PFSK-1 (cell line): ENCODE results near the gene ECM1.

Experiments used
- POLR2AphosphoS5 ChIP-seq: IDR thresholded peaks from 2 replicates; pipeline ENCODE4 v1.6.1; 2012; ENCODE audit warnings: low read depth, mild to moderate bottlenecking, control low read depth, low read length, moderate library complexity
- SIN3A ChIP-seq: IDR thresholded peaks from 2 replicates; pipeline ENCODE4 v1.6.1; 2012; ENCODE audit warnings: mild to moderate bottlenecking, low read length, moderate library complexity, borderline replicate concordance; ENCODE audit not compliant: insufficient read depth
- TAF1 ChIP-seq: IDR thresholded peaks from 2 replicates; pipeline ENCODE4 v1.6.1; 2012; ENCODE audit warnings: low read length, control low read depth, borderline replicate concordance; ENCODE audit not compliant: insufficient read depth
- TF ChIP-seq, protein P1 (sequence below), 2 experiments: IDR thresholded peaks; 2 replicates each; pipeline versions ENCODE4 v1.6.1 to v1.8.0; 2011 to 2012; ENCODE audit warnings: low read depth in 2 of 2, low read length in 2 of 2, control low read depth in 1 of 2, inconsistent platforms in 1 of 2, mild to moderate bottlenecking in 1 of 2, moderate library complexity in 1 of 2; ENCODE audit not compliant: insufficient read depth in 1 of 2

DNA sequence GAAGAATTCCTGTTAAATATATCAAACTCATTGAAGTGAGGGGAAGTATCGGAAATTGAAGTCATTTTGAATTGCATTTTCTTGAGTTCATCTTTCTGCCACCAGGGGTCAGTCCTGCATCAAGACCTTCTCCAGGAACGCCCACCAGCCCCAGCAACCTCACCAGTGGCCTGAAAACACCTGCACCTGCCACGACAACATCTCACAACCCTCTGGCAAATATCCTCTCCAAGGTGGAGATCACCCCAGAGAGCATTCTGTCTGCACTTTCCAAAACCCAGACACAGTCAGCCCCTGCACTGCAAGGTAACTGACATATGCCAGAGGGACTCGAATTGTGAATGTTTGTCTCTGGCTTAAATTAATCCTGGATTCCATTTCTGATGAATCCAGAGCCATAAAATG is 43.5 kb upstream of the ECM1 start:
- no peak for TF ChIP-seq TAF1
- TF ChIP-seq POLR2AphosphoS5 = no peak
- TF ChIP-seq SIN3A = no peak
- TF ChIP-seq, protein P1, sequence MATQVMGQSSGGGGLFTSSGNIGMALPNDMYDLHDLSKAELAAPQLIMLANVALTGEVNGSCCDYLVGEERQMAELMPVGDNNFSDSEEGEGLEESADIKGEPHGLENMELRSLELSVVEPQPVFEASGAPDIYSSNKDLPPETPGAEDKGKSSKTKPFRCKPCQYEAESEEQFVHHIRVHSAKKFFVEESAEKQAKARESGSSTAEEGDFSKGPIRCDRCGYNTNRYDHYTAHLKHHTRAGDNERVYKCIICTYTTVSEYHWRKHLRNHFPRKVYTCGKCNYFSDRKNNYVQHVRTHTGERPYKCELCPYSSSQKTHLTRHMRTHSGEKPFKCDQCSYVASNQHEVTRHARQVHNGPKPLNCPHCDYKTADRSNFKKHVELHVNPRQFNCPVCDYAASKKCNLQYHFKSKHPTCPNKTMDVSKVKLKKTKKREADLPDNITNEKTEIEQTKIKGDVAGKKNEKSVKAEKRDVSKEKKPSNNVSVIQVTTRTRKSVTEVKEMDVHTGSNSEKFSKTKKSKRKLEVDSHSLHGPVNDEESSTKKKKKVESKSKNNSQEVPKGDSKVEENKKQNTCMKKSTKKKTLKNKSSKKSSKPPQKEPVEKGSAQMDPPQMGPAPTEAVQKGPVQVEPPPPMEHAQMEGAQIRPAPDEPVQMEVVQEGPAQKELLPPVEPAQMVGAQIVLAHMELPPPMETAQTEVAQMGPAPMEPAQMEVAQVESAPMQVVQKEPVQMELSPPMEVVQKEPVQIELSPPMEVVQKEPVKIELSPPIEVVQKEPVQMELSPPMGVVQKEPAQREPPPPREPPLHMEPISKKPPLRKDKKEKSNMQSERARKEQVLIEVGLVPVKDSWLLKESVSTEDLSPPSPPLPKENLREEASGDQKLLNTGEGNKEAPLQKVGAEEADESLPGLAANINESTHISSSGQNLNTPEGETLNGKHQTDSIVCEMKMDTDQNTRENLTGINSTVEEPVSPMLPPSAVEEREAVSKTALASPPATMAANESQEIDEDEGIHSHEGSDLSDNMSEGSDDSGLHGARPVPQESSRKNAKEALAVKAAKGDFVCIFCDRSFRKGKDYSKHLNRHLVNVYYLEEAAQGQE (IDR thresholded peaks at IDR 0.05; ENCODE audit: insufficient read depth in 1 of 2, low read depth in 2 of 2, low read length in 2 of 2) = no peak
